ENCODE results near the gene KIF21B. TPM values are rescaled to one million over a fixed set of nuclear protein-coding genes. Genes with fewer than 3 reads are reported as not detected.

The KIF21B gene
- total RNA-seq, 4 donors from 2014 or later = 0.82 to 3.2 (median 2.1) TPM

DNA sequence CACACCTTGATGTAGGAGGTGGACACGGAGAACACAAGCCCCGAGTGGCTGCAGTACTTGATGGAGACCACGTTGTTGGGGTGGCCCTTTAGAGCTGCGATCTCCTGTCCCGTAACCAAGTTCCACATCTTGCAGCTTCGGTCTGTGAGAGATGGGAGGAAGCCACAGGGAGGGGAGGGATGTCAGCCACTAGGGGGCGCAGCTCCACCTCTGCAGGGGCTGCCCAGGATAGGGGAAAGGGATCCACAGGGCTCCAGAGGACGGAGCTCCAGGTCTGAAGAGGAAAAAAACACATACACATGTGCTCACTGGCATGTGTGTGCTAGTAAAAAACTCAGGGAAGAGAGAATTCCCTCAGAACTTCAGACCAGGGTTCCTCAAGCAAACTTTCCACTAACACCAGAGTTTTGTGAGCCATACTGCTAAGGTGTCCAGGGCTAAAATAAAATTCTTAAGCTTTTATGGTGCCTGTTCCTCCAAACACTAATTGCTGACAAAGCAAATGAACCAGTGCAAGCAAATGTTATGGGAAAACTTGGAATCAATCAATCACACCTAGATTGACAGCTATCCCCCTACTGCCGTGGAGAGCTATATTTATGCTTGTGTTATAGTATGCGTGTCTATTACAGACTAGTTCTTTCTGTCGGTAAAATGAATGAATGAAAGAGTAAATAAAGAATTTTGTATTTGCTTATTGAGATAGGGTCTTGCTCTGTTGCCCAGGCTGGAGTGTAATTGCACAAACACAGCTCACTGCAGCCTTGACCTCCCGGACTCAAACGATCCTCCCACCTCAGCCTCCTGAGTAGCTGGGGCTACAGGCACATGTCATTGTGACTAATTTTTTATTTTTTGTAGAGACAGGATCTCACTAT, 43.7 kb downstream of the KIF21B start:
- TF ChIP-seq, protein P1, sequence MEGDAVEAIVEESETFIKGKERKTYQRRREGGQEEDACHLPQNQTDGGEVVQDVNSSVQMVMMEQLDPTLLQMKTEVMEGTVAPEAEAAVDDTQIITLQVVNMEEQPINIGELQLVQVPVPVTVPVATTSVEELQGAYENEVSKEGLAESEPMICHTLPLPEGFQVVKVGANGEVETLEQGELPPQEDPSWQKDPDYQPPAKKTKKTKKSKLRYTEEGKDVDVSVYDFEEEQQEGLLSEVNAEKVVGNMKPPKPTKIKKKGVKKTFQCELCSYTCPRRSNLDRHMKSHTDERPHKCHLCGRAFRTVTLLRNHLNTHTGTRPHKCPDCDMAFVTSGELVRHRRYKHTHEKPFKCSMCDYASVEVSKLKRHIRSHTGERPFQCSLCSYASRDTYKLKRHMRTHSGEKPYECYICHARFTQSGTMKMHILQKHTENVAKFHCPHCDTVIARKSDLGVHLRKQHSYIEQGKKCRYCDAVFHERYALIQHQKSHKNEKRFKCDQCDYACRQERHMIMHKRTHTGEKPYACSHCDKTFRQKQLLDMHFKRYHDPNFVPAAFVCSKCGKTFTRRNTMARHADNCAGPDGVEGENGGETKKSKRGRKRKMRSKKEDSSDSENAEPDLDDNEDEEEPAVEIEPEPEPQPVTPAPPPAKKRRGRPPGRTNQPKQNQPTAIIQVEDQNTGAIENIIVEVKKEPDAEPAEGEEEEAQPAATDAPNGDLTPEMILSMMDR (IDR thresholded peaks at IDR 0.05; ENCODE audit: low read depth) = no peak

DNA sequence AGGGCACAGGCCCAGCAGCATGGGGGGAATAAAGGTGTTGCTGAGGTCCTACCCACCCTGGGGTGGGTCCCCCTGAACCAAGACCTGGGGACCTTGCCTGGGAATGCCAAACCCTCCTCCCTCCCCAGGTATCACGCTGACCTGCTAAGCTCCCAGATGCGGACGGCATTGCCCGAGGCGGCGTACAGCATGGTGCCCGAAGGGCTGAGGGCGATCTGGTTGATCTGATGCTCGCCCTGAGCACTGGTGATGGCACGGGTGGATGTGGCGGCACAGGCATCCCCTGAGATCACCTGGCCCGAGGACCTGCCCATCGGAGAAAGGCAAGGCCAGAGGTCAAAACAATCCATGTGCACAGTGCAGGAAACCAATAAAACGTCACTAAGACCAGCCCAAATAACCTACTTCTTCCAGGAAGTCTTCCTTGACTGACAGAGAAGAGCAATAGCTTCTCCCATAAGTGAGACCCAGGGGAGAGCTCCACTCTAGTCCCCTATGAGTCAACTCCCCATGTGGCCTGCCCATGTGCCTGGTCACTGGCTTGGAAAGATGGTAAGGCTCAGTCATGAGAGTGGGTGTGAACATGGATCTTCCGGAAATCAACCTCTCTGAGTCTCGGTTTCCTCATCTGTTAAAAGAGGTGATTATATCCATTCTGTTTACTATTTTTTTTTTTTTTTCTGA, 46.3 kb downstream of the KIF21B start:
- TF ChIP-seq, protein P1 (IDR thresholded peaks at IDR 0.05; ENCODE audit: low read depth) = no peak

DNA sequence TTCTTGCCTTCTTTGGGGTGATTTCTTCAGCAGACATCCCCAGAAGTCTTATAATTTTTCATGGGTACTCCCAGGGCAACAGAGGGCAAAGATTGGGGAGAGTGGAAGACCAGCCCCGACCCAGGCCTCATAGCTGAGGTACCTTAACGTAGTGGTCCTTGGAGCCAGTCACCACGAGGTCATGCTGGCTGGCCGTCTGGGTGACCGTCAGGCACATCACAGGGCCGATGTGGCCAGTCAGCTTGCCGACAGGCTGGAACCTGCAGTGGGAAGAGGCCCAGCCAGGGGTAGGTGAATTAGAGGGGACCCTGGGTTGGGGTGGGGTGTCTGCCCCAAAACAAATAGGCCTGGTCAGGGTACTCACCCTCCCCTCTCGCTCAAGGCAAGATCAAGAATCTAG, 46.9 kb downstream of the KIF21B start:
- TF ChIP-seq, protein P1 (IDR thresholded peaks at IDR 0.05; ENCODE audit: low read depth) = no peak

DNA sequence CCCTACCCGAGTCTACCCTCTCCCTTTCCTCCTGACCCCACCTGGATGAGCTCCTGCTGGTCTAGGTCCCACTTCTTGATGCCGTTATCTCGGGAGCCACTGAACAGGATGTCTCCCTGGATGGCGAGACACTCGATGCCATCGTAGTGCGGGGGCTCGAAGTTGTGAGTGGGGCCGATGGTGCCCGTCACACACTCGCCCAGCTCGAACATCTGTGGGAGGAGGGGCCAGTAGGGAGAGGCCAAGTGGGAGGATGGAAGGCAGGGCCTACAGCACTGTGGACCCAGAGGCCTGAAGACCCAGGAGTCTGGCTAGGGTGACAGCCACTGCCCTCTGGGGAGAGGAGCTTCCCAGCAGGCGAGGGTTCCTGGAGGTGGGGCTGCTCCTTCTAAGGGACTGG, 48.1 kb downstream of the KIF21B start:
- TF ChIP-seq, protein P1 (IDR thresholded peaks at IDR 0.05; ENCODE audit: low read depth) = no peak

DNA sequence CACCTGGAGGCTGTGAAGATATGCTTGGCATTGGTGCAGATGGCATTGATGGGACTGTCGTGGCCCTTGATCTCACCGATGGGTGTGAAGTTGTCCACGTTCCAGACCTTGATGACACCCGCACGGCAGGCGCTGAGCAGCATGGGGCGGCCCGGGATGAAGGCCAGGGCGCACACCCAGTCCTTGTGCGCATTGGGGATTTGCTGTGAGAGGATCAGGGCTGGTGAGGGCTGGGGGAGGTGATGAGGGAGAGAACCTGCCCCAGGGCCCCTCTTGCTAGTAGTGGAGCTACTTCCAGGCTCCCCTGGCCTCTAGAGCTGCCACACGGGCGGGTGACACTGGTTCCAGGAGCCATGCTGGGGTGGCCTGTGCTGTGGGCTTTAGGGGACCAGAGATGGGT, 48.8 kb downstream of the KIF21B start:
- TF ChIP-seq, protein P1 (IDR thresholded peaks at IDR 0.05; ENCODE audit: low read depth) = no peak

DNA sequence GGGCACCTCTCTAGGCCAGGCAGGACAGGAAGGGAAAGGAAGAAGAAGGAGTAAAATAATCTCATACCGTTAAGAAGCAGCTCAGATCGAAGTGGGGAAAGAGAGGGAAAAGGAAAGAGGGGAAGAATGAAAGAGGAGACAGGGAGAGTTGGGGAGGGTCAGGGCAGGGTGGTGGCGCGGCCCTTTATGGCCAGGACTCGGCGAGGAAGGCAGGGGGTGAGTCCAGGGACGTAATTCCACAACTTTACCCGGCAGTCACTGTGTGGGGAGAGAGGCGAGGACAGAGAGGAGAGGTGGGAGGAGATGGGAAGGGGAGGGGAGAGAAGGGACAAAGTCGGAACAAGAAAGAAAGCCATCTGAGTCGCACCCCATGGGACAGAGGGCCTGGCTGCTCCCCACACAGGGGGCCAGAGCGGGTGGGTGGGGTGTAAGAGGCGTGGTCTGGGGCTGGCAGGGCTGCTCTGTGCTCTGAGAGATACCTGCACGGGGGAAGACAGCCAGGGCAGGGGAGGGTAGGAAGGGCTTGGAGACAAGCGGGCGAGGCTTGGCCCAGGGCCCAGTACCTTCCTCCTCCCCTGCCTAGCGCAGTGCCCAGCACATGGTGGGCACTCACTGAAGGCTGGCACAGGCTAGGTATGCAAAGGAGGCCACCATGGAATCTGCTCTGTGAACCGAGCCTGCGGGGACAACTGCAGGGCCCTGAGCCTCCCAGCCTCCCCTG, 49.4 kb downstream of the KIF21B start:
- TF ChIP-seq, protein P1 (IDR thresholded peaks at IDR 0.05; ENCODE audit: low read depth) = no peak
